HG03139 (cell line): ENCODE data around the gene SCNN1A.

Source experiments
- ATAC-seq: cut with Tn5 transposase; IDR thresholded peaks from one replicate; pipeline ENCODE4 v1.9.1; 2021; ENCODE audit not compliant: unreplicated experiment

Gene SCNN1A

GRCh38 chr12:6384499-6385436 lies 9.4 kb upstream of the SCNN1A start:
- ATAC-seq: no peak

GRCh38 chr12:6383572-6384498 lies 8.5 kb upstream of the SCNN1A start, which contains the start of gene LTBR:
LTBR (plus strand) TSS chr12:6384162; CDS start chr12:6384359, 197 bp downstream.
- ATAC-seq: no peak

DNA sequence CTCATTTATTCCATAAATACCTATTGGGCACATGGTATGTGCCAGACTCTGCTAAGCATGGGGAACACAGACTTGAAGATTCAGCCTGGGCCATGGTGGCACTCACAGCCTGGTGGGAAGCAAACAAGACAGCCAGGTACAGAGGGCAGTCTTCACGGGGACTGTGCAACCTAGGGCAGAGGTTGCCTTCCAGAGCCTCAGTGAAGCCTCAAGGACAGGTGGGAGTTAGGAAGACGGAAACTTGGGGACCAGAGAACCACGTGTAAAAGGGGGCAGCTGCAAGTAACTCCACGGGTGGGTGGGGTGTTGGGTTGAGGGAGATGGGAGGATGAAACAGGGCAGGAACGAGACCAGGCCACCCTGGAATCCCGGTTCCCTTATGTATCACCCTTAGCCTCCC lies 7.6 kb upstream of the SCNN1A start:
- no peak for ATAC-seq

DNA sequence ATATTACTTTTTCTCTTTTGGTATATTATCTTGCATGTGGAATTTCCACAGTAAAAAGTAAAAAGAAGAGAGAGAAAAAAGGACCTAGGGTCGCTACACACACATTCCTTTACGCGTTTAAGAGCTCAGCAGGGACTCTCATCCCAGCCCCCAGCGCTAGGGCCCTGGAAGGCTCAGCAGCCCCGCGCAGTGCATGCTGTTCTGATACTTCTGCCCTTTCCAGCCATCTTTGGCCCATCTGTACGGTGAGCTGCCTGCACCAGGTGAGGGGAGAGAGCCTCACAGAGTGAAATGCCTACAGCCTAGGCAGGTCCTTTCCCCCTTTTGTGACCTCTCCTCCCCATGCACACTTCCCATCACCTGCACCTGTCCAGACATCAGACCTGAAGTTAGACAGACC lies 7.0 kb upstream of the SCNN1A start:
- ATAC-seq: no peak

DNA sequence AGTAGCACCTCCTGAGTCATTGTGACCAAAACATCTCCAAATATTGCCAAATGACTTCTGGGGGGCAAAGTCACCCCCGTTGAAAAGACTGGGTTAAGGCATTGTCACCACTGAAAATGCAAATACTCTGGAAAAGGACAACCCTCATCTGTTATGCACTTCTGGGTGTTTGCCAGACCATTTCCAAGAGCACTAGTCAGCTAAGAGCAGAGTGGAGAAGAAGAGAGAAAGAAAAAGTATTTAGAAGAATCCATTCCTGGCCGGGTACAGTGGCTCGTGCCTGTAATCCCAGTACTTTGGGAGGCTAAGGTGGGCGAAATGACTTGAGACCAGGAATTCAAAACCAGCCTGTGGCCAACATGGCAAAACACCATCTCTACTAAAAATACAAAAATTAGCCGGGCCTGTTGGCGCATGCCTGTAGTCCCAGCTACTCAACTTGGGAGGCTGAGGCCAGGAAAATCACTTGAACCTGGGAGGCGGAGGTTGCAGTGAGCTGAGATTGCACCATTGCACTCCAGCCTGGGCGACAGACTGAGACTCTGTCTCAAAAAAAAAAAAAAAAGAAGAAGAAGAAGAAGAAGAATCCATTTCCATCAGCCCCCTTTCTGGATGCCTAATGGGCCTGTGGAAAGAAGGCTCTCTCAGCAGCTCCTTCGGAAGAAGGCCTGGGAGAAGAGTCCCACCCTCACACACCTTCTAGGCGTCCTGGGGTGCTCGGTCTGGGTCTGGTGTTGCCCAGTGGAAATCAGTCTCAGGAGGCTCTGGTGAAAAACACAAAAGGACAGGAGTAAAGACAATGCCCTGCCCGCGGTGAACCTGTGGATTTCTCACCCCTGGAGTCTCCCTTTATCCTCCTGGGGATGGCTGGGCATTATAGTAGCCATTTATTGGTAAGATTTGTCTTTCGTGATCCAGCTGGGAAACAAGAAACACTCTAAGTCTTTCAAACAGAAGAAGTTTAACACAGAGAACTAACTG lies 5.1 kb upstream of the SCNN1A start:
- ATAC-seq: no peak

DNA sequence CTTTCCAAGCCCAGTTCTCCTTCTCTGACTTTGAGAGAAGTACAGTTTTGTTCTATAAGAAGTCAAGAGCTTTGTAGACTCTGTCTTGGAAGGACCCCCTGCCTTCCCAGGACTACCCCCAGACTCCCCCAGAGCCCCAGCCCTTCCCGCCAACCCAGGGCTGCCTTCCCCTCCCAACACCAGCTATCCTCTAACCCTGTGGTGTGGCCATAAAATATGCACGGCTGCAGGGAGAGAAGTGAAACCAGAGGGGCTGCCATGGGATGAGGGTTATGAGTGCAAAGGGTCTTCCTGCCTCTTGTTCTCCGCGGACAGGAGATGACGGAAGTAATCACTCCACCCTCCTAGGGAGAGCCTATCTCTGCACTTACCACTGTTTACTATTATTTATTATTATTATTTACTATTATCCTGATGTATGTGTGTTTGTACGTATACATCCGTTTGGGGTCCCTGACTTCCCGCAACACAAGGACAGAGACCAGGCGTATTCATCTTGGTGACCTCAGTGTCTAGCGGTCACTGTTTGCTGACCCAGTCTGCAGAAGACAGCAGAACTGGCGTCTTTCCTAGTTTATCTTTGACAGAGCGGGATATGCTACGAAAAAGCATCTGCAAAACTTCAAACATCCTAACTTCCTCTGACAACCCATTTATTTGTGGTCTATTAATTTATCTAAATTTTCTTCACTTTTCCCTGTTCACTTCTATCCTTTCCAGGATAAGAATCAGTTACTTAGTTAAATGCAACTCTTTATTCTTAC lies 3.5 kb upstream of the SCNN1A start:
- ATAC-seq: no peak

GRCh38 chr12:6377667-6377994 lies 2.3 kb upstream of the SCNN1A start:
- no peak for ATAC-seq

DNA sequence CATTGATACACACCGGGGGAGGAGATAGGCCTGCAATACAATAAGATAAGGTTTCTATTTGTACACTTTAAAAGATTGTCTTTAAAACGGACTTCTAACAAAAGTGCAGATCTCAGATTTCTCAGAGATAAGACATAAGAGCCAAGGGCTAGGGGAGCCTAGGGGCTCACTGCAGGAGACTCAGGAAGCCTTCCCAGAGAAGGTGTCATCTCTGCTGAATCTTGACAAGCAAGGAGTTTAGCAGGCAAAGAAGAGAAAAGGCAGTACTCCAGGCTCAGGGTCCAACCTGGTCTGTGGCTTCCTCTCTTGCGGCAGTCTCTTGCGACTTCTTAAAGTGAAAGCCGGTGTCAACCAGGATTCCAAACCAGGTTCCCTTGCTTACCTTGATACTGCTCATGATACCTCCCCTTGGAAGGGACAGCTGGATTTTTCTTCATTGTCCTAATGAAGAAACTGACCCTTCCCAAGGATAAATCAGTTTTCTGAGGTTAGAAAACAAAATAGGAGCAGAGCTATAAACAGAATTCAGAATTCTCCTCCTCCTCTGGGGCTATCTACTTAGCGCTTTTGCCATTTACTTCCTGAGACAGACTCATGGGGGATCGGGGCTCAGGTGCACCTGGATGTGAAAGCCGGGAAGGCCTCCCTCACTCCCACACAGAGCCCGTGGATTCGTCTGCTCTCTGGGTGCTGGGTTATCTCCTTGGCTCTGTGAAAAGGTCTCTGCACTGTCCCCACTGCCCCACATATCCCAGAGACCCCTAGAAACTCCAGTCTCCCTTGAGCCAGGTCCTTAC lies 1.7 kb upstream of the SCNN1A start:
- ATAC-seq: no peak

GRCh38 chr12:6376079-6376869 lies 911 bp upstream of the SCNN1A start:
- ATAC-seq: no peak

DNA sequence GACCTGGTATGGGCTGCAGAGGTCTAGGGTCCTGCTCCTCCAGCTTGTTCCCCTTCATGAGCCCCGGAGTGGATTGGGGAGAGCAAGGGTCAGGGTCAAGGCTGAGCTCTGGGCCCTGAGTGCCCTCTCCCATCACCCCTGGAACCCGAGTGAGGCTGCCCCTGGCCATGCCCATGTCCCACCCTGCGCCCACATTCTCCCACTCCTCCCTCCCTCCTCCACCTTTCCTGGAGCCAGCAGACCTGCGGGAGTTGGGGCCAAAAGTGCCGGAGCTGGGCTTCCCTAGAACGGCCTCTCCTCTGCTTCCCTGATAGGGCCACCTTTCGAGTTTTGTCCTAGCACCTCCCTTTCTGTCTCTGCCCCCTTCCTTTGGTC lies 590 bp downstream of the SCNN1A start:
- no peak for ATAC-seq

- ATAC-seq: no peak
Measured at GRCh38 chr12:6374028-6374785, 1.2 kb downstream of the SCNN1A start.

DNA sequence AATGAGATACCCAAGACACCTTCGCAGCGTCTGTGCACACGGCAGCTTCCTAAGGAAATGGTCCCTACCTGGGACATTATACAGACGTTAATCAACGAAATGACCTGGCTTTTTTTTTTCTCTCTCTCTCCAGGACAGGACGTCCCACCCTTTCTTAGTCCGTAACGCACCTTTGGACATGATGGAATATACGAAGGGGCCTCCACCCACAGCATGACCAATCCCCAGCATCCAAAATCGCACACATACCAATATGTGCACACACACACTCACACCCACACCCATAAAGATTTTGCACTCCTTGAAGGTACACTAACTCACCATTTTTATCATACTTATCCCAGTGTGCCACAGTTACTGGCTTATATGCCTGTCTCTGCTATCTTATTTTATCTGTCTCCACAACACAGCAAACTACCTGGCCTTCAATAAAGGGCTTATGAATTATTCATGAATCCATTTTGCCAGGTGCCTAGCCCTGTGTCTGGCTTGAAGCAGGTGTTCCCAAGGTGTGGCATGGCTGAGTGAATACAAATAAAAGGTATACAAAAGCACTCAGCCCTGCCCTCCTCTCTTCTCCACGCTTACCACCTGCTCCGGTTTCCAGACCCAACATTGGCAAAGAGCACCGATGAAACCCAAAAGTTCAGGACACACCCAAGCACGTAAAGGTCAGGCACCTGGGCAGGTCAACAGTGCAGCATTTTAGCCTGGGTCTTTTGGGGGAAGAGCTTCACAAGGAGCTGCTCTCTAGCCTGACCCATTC lies 2.2 kb downstream of the SCNN1A start:
- ATAC-seq: no peak

DNA sequence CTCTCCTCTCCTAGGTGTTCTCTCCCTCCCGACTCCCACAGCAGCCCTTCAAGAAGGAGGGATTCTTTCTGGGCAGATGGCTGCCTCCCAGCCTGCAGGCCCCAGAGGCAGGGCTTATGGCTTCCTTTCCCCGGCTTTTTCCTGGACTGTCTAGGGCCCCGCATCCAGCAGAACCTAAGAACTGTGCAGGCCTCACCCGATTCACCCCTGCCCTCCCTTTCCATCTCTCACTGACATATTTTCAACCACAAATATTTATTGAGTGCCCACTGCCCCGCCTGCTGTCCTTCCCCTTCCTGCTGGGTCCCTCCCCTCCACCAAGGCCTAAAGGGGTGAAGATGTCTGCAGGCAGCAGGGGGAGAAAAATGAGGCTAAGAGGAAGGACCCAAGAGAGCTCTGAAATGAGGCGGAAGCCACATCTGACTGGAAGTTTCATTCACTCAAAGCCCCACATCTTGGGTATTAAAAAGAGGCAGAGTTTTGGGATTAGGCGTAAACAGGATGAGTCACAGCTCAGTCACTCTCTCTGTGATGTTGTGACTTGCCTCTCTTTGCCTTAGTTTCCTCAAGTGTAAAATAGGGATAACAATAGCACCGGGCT lies 2.9 kb downstream of the SCNN1A start:
- ATAC-seq: no peak

DNA sequence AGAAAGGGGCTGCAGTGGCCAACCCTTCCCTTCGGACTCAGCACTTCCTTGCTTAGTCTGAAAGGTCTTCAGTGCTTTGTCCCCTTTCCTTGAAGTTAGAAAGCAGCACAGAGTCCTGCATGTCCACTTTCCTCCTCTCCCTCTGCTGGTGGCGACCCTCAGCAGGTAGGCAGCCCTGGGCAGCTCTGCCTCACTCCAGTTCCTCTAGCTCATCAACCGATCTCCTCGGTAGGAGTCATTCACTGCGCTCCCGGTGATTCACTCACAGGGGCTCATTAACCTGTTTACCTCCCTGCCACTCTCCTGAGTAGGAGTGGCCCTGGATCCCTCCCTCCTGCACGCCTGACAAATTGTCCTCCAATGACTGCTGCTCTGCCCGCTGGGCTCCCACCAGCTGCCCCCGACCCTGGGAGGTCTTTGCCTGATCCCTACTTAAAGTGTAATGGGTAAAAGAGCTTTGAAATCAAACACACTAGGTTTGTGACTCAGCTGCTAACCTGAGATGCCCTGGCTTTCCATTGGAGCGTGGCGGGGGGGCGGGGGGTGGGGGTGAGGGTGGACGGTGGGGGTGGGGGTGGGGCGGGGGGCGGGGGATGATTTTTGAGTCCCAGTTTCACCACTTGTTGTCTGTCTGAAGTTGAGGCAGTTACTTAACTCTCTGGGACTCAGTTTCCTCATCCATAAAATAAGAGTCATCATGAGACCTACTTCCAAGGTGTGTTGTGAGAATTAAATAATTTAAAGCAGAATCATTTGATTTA lies 4.2 kb downstream of the SCNN1A start:
- ATAC-seq: no peak

- ATAC-seq: no peak
Measured at GRCh38 chr12:6370576-6370935, 4.8 kb downstream of the SCNN1A start.
